Neural cell (in vitro differentiated cells): ENCODE measurements around the gene COL23A1. TPM values are rescaled to one million over a fixed set of nuclear protein-coding genes. Genes with fewer than 3 reads are reported as not detected.

ENCODE experiments used
- H2AFZ ChIP-seq: fragments of 200-600, 300-800 bp; sonication (generic), shearing (Covaris generic); 2 replicates; pipeline ENCODE4 v1.6.0; 2014; ENCODE audit warnings: low read depth, mild to moderate bottlenecking, antibody characterized with exemption, low read length, moderate library complexity
- H3F3A ChIP-seq: fragments of 200-600 bp; shearing (Covaris generic); 2 replicates; pipeline ENCODE4 v1.6.1; 2016; ENCODE audit warnings: mild to moderate bottlenecking, moderate library complexity, mixed read lengths, antibody characterized with exemption, low read length; ENCODE audit not compliant: insufficient read depth, poor library complexity, severe bottlenecking
- H3K27ac ChIP-seq: fragments of 200-600, 300-800 bp; sonication (generic), shearing (Covaris generic); 2 replicates; pipeline ENCODE4 v1.5.1; 2014; ENCODE audit warnings: mild to moderate bottlenecking, low read length, moderate library complexity
- H3K27me3 ChIP-seq: fragments of 300-800, 200-600 bp; sonication (generic), shearing (Covaris generic); 2 replicates; pipeline ENCODE4 v1.6.0; 2014; ENCODE audit warnings: mild to moderate bottlenecking, low read depth, low read length, moderate library complexity; ENCODE audit not compliant: insufficient read depth
- H3K36me3 ChIP-seq: fragments of 300-800, 200-600 bp; sonication (generic), shearing (Covaris generic); 2 replicates; pipeline ENCODE4 v1.5.1; 2014; ENCODE audit warnings: mild to moderate bottlenecking, antibody characterized with exemption, low read length, moderate library complexity; ENCODE audit not compliant: insufficient read depth
- H3K4me2 ChIP-seq: fragments of 300-800, 200-600 bp; sonication (generic), shearing (Covaris generic); 2 replicates; pipeline ENCODE4 v1.6.0; 2014; ENCODE audit warnings: mild to moderate bottlenecking, low read length
- H3K4me3 ChIP-seq: fragments of 300-800, 200-600 bp; sonication (generic), shearing (Covaris generic); 2 replicates; pipeline ENCODE4 v1.5.1; 2014; ENCODE audit warnings: mild to moderate bottlenecking, low read length, moderate library complexity
- H3K79me2 ChIP-seq: fragments of 200-600 bp; shearing (Covaris generic); replicated peaks from 2 replicates; pipeline ENCODE4 v1.6.0; 2014; ENCODE audit warnings: mild to moderate bottlenecking, low read length, moderate library complexity; ENCODE audit not compliant: insufficient read depth
- H3K9ac ChIP-seq: fragments of 300-800, 200-600 bp; sonication (generic), shearing (Covaris generic); 2 replicates; pipeline ENCODE4 v1.6.1; 2016; ENCODE audit warnings: mild to moderate bottlenecking, low read length, mixed read lengths
- H3K9me2 ChIP-seq: fragments of 200-600 bp; shearing (Covaris generic); 2 replicates; pipeline ENCODE4 v1.6.1; 2016; ENCODE audit warnings: mild to moderate bottlenecking, low read length, mixed read lengths; ENCODE audit not compliant: insufficient read depth
- H3K9me3 ChIP-seq: fragments of 200-600, 300-800 bp; sonication (generic), shearing (Covaris generic); 2 replicates; pipeline ENCODE4 v1.6.1; 2016; ENCODE audit warnings: mild to moderate bottlenecking, mixed run types, low read length, moderate library complexity, mixed read lengths
- H4K20me1 ChIP-seq: fragments of 200-600 bp; shearing (Covaris generic); 2 replicates; pipeline ENCODE4 v1.6.1; 2016; ENCODE audit warnings: mild to moderate bottlenecking, mixed run types; ENCODE audit not compliant: insufficient read depth
- EZH2 ChIP-seq: fragments of 200-600, 300-800 bp; shearing (Covaris generic), sonication (generic); IDR thresholded peaks from 2 replicates; pipeline ENCODE4 v1.6.1; 2014; ENCODE audit warnings: antibody characterized with exemption, low read length, borderline replicate concordance, mild to moderate bottlenecking; ENCODE audit not compliant: insufficient read depth, poor library complexity, severe bottlenecking
- MXI1 ChIP-seq: fragments of 450-650 bp; conservative IDR thresholded peaks from 2 replicates; pipeline ENCODE4 v1.6.1; 2014; ENCODE audit warnings: antibody characterized with exemption, mild to moderate bottlenecking; ENCODE audit not compliant: poor library complexity, severe bottlenecking
- POLR2AphosphoS5 ChIP-seq: IDR thresholded peaks from 2 replicates; pipeline ENCODE4 v1.6.1; 2012
- RAD21 ChIP-seq: fragments of 450-650 bp; conservative IDR thresholded peaks from 2 replicates; pipeline ENCODE4 v1.6.1; 2014; ENCODE audit warnings: antibody characterized with exemption, mild to moderate bottlenecking, moderate library complexity
- TAF1 ChIP-seq: IDR thresholded peaks from 2 replicates; pipeline ENCODE4 v1.6.1; 2012; ENCODE audit warnings: low read depth
- polyA plus RNA-seq: library from polyadenylated mRNA; depleted of rRNA; stranded (reverse); fragments of >200 nt; gene quantifications from 2 replicates; pipeline ENCODE4 v1.2.3, GENCODE V29; 2014
- TF ChIP-seq, protein P1 (sequence below): IDR thresholded peaks from 2 replicates; pipeline ENCODE4 v1.6.1; 2012; ENCODE audit warnings: borderline replicate concordance

COL23A1 gene
- polyA plus RNA-seq, 1 donor from 2014 or later: not detected

GRCh38 chr5:178403351-178403750, 186.8 kb downstream of the COL23A1 start:
- H3K4me2 ChIP-seq: no peak overlapping the region
- H3F3A ChIP-seq: no peaks in the 10 kb centered on the region
- H3K9me3 ChIP-seq: no peaks in the 10 kb centered on the region
- H3K27me3 ChIP-seq: no peaks in the 10 kb centered on the region
- no peaks in the 10 kb centered on the region for H3K79me2 ChIP-seq
- H3K27ac ChIP-seq: no peak overlapping the region
- no peaks in the 10 kb centered on the region for H3K36me3 ChIP-seq
- TF ChIP-seq, protein P1, sequence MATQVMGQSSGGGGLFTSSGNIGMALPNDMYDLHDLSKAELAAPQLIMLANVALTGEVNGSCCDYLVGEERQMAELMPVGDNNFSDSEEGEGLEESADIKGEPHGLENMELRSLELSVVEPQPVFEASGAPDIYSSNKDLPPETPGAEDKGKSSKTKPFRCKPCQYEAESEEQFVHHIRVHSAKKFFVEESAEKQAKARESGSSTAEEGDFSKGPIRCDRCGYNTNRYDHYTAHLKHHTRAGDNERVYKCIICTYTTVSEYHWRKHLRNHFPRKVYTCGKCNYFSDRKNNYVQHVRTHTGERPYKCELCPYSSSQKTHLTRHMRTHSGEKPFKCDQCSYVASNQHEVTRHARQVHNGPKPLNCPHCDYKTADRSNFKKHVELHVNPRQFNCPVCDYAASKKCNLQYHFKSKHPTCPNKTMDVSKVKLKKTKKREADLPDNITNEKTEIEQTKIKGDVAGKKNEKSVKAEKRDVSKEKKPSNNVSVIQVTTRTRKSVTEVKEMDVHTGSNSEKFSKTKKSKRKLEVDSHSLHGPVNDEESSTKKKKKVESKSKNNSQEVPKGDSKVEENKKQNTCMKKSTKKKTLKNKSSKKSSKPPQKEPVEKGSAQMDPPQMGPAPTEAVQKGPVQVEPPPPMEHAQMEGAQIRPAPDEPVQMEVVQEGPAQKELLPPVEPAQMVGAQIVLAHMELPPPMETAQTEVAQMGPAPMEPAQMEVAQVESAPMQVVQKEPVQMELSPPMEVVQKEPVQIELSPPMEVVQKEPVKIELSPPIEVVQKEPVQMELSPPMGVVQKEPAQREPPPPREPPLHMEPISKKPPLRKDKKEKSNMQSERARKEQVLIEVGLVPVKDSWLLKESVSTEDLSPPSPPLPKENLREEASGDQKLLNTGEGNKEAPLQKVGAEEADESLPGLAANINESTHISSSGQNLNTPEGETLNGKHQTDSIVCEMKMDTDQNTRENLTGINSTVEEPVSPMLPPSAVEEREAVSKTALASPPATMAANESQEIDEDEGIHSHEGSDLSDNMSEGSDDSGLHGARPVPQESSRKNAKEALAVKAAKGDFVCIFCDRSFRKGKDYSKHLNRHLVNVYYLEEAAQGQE: no peak
- TF ChIP-seq EZH2 (no peak), MXI1 (no peak), RAD21 (no peak), POLR2AphosphoS5 (no peak), TAF1 (no peak)
- no peak overlapping the region for H3K9ac ChIP-seq
- no peak overlapping the region for H2AFZ ChIP-seq
- H4K20me1 ChIP-seq: no peaks in the 10 kb centered on the region
- no peak overlapping the region for H3K4me3 ChIP-seq
- H3K9me2 ChIP-seq: no peaks in the 10 kb centered on the region

- H3K36me3 ChIP-seq: no peaks in the 10 kb centered on the region
- H3K9me3 ChIP-seq: no peaks in the 10 kb centered on the region
- no peaks in the 10 kb centered on the region for H3K79me2 ChIP-seq
- no peaks in the 10 kb centered on the region for H3F3A ChIP-seq
- no peak overlapping the region for H3K9ac ChIP-seq
- H3K27me3 ChIP-seq: no peaks in the 10 kb centered on the region
- no peak overlapping the region for H3K4me3 ChIP-seq
- H2AFZ ChIP-seq: no peak overlapping the region
- TF ChIP-seq EZH2: no peak
- TF ChIP-seq, protein P1: no peak
- H4K20me1 ChIP-seq: no peaks in the 10 kb centered on the region
- no peak overlapping the region for H3K4me2 ChIP-seq
- no peak overlapping the region for H3K27ac ChIP-seq
- no peaks in the 10 kb centered on the region for H3K9me2 ChIP-seq
These were observed 190.5 kb downstream of the COL23A1 start for GRCh38 chr5:178399701-178400095.
